Measurements from ENCODE around the gene PLD1. TPM values are rescaled to one million over a fixed set of nuclear protein-coding genes. Genes with fewer than 3 reads are reported as not detected.

PLD1 gene
- total and polyA plus RNA-seq, 2 of the 8 experiments (the other 6 are each of a cell fraction or from before 2014, with no cell fraction given) = 1.2 to 2.6 TPM

GRCh38 chr3:171700653-171701052 is 109.6 kb downstream of the PLD1 start (continued):
- no peak for TF ChIP-seq GABPA (IDR thresholded peaks at IDR 0.05; ENCODE audit: borderline replicate concordance, insufficient read depth, low read length)
- no peak for TF ChIP-seq BACH1 (IDR thresholded peaks at IDR 0.05; ENCODE audit: low read length)
- TF ChIP-seq CBX5 (IDR thresholded peaks at IDR 0.05; ENCODE audit: low read depth, low read length) = no peak

All from H1 (cell line).